ENCODE measurements around the gene CYP2C18.

DNA sequence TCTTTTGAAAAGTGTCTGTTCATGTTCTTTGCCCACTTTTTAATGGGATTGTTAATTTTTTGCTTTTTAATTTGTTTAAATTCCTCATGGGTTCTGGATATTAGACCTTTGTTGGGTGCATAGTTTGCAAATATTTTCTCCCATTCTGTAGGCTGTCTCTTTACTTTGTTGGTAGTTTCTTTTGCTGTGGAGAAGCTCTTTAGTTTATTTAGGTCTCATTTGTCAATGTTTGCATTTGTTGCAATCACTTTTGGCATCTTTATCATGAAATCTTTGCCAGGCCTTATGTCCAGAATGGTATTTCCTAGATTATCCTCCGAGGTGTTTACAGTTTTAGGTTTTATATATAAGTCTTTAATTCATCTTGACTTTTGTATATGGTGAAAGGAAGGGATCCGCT, 55.1 kb downstream of the CYP2C18 start:
- TF ChIP-seq, protein P1, sequence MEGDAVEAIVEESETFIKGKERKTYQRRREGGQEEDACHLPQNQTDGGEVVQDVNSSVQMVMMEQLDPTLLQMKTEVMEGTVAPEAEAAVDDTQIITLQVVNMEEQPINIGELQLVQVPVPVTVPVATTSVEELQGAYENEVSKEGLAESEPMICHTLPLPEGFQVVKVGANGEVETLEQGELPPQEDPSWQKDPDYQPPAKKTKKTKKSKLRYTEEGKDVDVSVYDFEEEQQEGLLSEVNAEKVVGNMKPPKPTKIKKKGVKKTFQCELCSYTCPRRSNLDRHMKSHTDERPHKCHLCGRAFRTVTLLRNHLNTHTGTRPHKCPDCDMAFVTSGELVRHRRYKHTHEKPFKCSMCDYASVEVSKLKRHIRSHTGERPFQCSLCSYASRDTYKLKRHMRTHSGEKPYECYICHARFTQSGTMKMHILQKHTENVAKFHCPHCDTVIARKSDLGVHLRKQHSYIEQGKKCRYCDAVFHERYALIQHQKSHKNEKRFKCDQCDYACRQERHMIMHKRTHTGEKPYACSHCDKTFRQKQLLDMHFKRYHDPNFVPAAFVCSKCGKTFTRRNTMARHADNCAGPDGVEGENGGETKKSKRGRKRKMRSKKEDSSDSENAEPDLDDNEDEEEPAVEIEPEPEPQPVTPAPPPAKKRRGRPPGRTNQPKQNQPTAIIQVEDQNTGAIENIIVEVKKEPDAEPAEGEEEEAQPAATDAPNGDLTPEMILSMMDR (IDR thresholded peaks at IDR 0.05): no peak
- TF ChIP-seq EP300 (IDR thresholded peaks at IDR 0.05): no peak
- TF ChIP-seq, protein P2, sequence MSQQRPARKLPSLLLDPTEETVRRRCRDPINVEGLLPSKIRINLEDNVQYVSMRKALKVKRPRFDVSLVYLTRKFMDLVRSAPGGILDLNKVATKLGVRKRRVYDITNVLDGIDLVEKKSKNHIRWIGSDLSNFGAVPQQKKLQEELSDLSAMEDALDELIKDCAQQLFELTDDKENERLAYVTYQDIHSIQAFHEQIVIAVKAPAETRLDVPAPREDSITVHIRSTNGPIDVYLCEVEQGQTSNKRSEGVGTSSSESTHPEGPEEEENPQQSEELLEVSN (IDR thresholded peaks at IDR 0.05; ENCODE audit: borderline replicate concordance, low read depth): no peak
- no peak for TF ChIP-seq BHLHE40 (IDR thresholded peaks at IDR 0.05; ENCODE audit: low read depth, low read length)
- TF ChIP-seq SMC3 (IDR thresholded peaks at IDR 0.05): no peak
- no peak for TF ChIP-seq ZSCAN20 (CRISPR knock-in tag; IDR thresholded peaks at IDR 0.05)
- no peak for TF ChIP-seq JUN (IDR thresholded peaks at IDR 0.05)
- no peak for TF ChIP-seq CHD2 (IDR thresholded peaks at IDR 0.05; ENCODE audit: low read length, partially characterized antibody)
- TF ChIP-seq NFE2L2 (conservative IDR thresholded peaks at IDR 0.05; ENCODE audit: low read length): no peak
- TF ChIP-seq NR3C1 (IDR thresholded peaks at IDR 0.05): no peak
- TF ChIP-seq, protein P3, sequence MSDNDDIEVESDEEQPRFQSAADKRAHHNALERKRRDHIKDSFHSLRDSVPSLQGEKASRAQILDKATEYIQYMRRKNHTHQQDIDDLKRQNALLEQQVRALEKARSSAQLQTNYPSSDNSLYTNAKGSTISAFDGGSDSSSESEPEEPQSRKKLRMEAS (IDR thresholded peaks at IDR 0.05): no peak
- TF ChIP-seq POLR2AphosphoS2 (conservative IDR thresholded peaks at IDR 0.05; ENCODE audit: low read length): no peak

Measured in A549 (cell line).